ENCODE data around the gene UTF1.
A peak's percentile ranks its signal among the peaks of the same experiment; 100 is the strongest.

Gene UTF1

DNA sequence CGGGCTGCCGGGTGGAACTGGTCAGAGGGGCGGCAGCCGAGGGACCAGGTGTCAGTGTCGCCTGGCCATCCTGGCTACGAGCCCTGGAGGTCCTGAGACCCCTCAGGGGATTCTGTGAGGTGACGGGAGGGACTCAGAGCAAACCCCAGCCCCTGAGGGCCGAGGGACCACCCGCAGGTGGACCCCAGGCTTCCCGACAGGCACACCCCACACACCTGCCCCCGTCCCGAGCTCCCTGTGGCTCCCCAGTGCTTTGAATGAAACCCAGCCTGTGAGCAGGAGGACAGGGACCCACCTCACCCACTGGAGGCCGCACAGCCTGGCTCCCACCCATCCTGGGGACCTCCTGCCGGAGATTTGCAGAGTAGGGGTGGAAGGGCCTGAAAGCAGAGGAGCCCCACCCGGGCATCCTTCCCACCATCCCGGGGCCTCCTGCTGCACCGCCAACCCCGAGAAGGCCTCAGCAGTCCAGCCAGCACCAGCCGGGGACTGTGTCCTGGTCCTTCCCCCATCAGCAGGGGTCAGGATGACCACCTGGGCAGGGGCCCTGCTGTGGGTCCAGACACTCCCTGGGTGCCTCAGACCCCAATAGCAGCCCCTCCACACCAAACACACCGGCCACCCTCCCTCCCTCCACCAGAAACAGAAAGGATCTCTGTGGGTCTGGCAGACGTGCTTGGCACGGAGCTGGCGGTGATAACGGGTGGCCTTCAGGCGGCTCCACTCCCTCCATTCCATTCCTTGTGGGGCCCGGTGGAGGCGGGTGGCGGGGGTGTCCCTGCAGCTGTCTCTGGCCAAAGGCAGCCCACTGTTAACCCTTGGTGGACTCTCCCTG lies 21.6 kb downstream of the UTF1 start:
- no peak for DNase-seq (ENCODE audit: low read depth in 1 of 2, low spot score in 1 of 2)
- no peak for TF ChIP-seq JUND (IDR thresholded peaks at IDR 0.05; ENCODE audit: low read depth)
- in situ Hi-C loops (cut with HindIII; ENCODE audit: low pct_unique_long_range_greater_than_20kb, low sequenced_read_pairs), result no loop called here

GRCh38 chr10:133252223-133252552 lies 22.2 kb downstream of the UTF1 start:
- in situ Hi-C loops (cut with HindIII; ENCODE audit: low pct_unique_long_range_greater_than_20kb, low sequenced_read_pairs), result no loop called here
- DNase-seq (ENCODE audit: low read depth in 1 of 2, low spot score in 1 of 2), result no peak
- no peak for TF ChIP-seq JUND (IDR thresholded peaks at IDR 0.05; ENCODE audit: low read depth)

DNA sequence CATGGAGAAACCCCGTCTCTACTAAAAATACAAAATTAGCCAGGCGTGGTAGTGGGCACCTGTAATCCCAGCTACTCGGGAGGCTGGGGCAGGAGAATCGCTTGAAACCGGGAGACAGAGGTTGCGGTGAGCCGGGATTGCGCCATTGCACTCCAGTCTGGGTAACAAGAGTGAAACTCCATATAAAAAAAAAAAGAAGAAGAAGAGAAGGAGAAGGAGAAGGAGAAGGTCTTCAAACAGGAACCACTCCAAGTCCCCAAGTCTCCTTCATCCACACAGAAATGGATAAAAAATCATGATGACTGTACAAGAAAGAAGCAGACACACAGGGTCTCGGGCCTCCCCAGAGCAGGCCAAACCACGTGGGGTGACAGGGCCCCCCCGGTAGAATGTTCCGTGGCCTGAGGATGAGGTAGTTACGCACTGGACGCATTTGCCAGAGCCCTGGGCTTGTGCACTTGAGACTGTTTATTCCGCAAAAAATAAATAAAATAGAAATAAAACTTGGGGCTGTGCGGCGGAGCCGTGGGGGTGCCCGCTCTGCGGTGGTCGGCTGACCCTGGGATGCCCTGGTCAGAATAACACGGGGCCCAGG lies 23.4 kb downstream of the UTF1 start:
- TF ChIP-seq JUND (IDR thresholded peaks at IDR 0.05; ENCODE audit: low read depth), result no peak
- in situ Hi-C loops (cut with HindIII; ENCODE audit: low pct_unique_long_range_greater_than_20kb, low sequenced_read_pairs), result no loop called here
- DNase-seq (ENCODE audit: low read depth in 1 of 2, low spot score in 1 of 2), result no peak

- TF ChIP-seq JUND (IDR thresholded peaks at IDR 0.05; ENCODE audit: low read depth), result no peak
- in situ Hi-C loops (cut with HindIII; ENCODE audit: low pct_unique_long_range_greater_than_20kb, low sequenced_read_pairs), result no loop called here
- DNase-seq (ENCODE audit: low read depth in 1 of 2, low spot score in 1 of 2), result no peak
Observed at GRCh38 chr10:133254421-133255120, 24.6 kb downstream of the UTF1 start.

DNA sequence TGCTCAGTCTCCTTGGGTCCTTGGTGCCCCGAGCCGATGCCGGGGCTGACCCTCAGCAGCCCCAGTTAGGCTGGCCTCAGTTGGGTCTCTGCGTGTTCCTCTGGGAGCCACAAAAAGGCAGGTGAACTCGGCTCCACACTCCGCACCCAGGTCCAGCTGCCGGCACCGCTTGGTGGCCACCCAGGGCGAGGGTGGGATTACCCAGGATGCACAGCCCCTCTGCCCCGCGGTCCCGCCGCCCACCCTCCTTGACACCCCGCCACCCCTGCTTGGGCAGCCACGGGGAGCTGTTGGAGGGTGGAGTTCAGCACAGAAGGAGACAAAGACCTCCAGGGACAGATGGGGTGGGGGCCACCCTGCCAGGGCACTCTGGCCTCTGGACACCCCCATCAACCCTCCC lies 25.3 kb downstream of the UTF1 start:
- no peak for TF ChIP-seq JUND (IDR thresholded peaks at IDR 0.05; ENCODE audit: low read depth)
- DNase-seq (ENCODE audit: low read depth in 1 of 2, low spot score in 1 of 2), result no peak
- in situ Hi-C loops (cut with HindIII; ENCODE audit: low pct_unique_long_range_greater_than_20kb, low sequenced_read_pairs), result no loop called here

DNA sequence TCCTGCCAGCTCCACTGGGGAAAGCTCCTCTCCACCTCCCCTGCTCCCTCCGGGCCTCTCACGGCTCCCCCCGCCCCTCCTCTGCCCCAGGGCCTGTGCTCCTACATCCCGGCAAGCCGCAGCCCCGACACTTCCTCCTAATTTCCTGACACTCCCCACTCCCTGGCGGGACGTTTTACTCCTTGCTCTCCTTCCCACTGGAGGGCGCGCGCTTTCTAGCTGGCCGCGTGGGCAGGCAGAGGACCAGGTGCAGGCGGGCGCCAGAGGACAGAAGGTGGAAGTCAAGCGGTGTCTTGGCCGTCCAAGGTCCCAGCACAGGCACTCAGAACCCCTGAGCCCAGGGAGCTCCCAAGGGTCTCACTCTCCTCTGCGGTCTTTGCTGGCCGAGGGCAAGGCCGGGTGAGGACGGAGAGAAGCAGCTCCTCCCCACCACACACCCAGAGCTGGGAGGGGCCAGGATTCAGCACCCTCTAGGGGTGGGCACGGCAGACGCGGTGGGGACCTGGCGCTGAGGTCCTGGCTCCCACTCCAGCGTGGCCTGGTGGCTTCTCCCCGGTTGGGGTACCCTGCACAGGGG lies 27.6 kb downstream of the UTF1 start:
- peak; percentile 80 to 83 for DNase-seq (ENCODE audit: low read depth in 1 of 2, low spot score in 1 of 2)
- TF ChIP-seq JUND (IDR thresholded peaks at IDR 0.05; ENCODE audit: low read depth), result no peak
- in situ Hi-C loops (cut with HindIII; ENCODE audit: low pct_unique_long_range_greater_than_20kb, low sequenced_read_pairs), result no loop called here

DNA sequence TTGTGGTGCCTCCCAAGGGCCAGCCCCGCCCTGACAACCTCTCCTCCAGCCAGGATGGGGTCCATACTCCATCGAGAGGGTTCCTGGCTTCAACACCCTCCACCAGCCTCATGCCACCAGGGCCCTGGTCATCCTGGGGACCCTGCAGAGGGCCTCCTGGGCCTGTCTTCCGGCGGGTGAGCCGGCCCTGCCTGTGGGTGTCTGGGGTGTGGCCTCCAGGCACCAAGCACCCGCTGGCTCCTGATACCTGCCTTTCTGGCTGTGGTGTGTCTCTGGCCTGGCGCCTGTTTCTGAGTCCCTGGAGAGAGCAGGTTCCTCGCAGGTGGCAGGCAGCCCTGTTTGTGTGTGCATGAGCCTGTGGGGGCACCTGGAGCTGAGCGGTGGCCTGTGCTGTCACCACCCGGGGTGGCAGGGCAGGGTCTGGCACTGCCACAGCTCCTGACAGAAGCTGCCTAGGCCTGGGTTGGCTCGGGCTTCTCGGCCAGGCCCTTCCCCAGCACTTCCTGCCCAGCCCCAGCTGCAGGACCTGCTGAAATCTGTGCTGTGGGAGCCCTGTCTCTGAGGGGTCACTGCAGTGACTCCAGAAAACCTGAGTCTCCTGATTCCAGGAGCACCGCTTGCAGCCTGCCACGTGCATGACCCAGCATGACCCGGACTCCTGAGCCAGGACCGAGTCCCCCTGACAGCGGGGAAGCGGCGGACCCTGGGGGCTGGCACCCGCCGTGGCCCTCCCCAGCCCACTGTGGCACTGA lies 28.2 kb downstream of the UTF1 start:
- TF ChIP-seq JUND (IDR thresholded peaks at IDR 0.05; ENCODE audit: low read depth), result no peak
- DNase-seq (ENCODE audit: low read depth in 1 of 2, low spot score in 1 of 2), result peak in 1 of 2 experiments; percentile 47
- in situ Hi-C loops (cut with HindIII; ENCODE audit: low pct_unique_long_range_greater_than_20kb, low sequenced_read_pairs), result no loop called here

- no peak for TF ChIP-seq JUND (IDR thresholded peaks at IDR 0.05; ENCODE audit: low read depth)
- DNase-seq (ENCODE audit: low read depth in 1 of 2, low spot score in 1 of 2), result no peak
- in situ Hi-C loops (cut with HindIII; ENCODE audit: low pct_unique_long_range_greater_than_20kb, low sequenced_read_pairs), result no loop called here
Observed at GRCh38 chr10:133258818-133259601, 29.0 kb downstream of the UTF1 start.

DNA sequence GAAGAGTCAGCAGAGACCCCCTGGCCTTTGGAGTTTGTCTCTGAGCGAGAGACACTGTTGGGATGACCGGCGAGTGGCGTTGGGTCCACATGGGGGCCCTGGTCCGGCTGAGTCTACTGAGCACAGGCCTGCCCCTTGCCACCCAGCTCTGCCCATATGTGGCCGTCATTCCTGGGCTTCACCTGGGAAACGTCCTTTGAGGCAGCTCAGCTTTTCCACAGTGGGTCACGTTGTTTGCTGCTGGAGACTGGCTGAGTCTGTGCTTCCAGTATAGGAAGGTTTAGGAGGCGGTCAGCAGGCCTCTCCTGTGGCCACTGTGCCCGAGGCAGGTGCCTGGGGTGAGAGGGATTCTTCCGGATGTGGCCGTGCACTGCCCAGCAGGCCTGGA lies 29.6 kb downstream of the UTF1 start:
- no peak for TF ChIP-seq JUND (IDR thresholded peaks at IDR 0.05; ENCODE audit: low read depth)
- no peak for DNase-seq (ENCODE audit: low read depth in 1 of 2, low spot score in 1 of 2)
- in situ Hi-C loops (cut with HindIII; ENCODE audit: low pct_unique_long_range_greater_than_20kb, low sequenced_read_pairs), result no loop called here

GRCh38 chr10:133260895-133261725 lies 31.1 kb downstream of the UTF1 start:
- in situ Hi-C loops (cut with HindIII; ENCODE audit: low pct_unique_long_range_greater_than_20kb, low sequenced_read_pairs), result no loop called here
- TF ChIP-seq JUND (IDR thresholded peaks at IDR 0.05; ENCODE audit: low read depth), result no peak
- DNase-seq (ENCODE audit: low read depth in 1 of 2, low spot score in 1 of 2), result peak; percentile 44 to 72

Data from T47D (cell line).